HG02973 (cell line): Measurements from ENCODE around the gene HOXB5.

Source experiments
- ATAC-seq: cut with Tn5 transposase; IDR thresholded peaks from one replicate; pipeline ENCODE4 v1.9.1; 2021; ENCODE audit warnings: moderate library complexity; ENCODE audit not compliant: unreplicated experiment

Gene HOXB5

DNA sequence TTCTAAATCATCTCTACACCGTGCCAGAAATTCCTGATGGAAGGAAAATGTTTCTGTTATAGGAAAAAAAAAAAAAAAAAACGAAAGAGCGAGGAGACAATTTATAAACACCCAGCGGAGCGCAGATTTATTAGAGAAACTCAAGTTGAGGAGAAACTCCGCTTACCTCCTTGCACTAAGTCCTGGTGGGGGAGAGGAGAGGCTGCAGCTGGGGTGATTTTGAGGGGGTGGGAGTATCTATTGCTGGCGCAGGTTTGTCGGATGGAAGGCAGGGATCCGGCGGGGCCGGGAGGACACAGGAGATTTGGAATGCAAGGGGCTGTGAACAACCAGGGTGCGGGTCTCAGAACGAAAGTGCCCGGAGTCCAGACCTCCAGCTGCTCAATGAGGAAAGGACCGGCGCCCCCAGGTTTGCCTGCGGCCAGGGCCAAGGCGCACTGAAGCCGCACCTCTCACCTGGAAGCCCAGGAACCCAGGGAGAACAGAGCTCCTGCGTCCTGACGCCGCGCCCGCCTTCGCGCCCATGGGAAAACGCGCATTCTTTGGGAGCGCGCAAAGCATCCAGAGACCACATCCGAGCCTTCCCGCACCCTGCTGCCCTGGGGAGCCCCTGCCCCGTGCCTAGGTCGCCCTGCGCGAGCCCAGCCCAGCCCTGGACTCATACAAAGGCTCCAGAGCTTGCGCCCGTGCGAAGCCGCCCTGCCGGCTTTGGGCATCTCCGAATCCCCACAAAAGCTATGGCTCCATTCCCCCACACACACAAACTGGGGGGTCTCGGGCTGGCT, 24.1 kb upstream of the HOXB5 start:
- no peak for ATAC-seq

DNA sequence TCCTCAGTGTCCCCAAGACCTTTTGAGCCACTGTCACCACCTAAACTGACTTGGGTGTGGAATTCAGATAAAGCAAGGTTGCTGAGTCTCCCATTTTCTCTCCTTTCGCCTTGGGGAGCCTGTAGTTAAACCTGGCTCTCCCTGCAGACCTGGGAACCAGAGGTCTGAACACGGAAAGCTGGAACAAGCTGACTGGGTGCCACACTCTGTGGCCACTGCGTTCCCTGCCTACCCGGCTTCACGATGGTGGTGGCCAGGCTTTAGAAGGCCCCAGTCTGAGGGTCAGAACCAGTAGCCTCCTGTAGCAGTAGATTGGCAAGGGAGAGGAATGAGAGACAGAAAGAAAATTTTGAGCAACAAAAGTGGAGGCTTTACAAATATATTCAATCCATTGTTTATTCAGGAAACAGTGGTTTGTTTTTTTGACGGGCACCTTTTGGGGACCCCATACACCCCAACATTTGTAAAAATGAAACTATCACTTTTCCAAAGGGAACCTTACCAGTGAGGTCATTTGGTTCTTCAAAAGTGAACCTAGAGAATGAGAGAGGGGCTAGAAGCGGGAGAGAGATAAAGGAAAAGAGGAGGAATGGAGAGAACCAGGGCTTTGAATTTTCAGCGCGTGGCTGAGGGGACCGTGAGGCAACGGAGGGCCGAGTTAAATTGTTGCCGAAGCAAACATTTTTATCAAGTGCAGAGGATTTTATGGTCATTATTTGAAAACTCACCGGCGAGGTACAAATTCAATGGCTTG, 23.3 kb upstream of the HOXB5 start:
- no peak for ATAC-seq

DNA sequence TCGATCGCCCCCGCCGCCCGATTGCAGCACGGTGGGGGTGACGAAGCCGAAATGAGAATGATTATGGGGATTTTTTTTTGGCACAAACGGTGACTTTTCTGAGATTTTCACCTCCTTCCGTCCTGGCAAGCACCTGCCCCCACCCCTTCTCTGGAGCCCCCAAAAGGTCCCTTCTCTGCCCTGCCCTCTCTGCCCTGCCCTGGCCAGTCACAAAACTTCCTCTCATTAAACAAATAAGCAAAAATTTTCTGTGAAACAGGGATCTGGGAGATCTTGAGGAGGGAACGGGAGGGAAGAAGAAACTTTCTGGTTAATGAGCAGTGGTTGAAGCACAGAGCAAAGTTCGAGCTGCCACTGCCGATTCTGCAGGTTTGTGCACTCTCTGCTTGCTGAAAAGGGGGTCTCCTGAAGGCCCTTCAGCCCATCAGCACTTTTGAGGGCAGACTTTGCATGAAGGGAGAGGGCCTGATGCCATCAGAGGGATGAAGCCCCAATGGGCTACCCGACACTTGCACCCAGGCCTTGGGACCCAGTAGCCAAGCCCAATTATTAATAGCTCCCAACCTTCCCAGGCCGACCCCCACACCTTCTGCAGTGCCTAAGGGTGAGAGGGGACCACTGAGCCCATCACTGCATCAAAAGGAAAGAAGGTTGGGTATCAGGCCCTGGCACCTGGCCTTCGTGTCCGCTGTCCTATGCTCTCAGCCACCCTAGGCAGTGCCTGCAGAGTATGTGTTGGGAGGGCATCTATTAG, 22.6 kb upstream of the HOXB5 start:
- ATAC-seq = no peak

DNA sequence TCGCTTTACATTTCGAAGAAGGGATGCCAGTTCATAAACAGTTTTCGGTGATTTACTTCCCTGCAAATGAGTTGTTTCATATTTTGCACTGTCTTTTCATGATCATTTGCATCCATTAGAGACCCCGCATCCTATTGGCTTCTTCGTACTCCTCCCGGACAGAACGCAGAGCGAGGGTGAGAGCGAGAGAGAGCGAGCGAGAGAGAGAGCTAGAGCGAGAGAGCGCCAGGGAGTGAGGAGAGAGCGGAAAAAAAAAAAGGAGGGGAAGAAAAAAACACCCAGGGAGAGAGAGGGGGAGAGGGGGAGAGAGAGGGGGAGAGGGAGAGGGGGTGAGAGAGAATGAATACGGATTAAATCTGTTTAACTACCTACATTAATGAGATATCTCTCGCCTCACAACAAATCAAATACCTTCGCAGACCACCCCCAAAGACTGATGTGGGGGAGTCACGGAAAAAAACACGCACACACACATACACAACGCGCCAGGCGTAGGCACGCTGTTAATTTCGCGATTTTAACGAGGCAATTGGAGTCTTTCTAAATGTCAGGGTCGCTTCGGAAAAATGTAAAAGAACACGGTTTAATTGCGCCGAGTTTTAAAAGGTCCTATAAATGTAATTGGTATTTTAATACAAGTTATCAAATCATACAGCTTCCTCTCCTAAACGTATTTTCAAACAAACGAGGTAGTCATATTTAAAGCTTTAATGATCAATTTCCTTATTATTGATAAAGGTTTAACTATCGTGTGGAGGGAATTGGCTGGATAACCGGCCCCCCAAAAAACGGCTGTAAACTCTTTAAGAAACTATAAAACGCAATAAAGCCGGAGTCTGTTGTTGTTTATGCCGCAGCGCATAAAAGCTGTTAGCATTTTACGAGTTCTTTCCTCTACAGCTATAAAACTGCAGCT, 21.7 kb upstream of the HOXB5 start, which contains the start of gene HOXB8:
Gene HOXB8, minus strand, starts transcription at position 246 of the 916 bp plus-strand sequence. CDS start 588 bp downstream, outside the sequence.
- ATAC-seq = no peak

DNA sequence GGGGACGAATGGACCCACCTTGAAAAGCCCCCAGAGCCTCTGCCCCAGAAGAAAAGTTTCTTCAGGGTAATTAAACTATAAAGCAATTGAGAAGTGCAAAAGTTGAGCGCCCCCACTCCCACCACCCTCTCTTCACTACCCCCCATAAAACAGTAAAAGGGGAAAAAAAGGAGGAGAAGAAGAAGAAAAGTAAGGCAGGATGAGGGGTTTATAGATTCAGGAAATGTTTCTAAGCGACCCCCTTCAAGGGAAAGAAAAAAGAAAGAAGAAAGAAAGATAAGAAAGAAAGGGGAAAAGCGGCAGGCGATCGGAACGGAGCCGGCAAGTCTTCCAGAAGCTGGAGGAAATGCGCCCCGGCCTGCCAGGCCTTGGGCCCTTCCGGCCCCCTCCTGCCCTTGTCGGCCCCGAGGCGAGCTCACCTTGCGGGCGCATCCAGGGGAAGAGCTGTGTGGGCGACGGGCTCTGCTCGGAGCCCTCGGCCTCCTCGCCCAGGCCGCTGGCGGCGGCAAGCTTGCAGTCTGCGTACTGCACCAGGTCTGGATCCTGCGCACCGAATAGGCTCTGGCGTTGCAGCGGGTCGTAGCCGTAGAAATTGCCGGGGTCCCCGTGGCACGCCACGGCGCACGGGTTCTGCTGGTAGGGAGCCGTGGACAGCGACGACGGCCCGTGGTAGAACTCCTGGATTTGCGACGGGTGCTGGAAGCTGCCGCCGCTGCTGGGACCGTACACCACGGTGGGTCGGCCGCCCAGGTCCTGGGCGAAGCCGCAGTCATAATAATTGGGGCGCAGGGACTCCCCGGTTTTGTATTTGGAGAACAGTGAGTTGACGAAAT, 20.5 kb upstream of the HOXB5 start:
- no peak for ATAC-seq

DNA sequence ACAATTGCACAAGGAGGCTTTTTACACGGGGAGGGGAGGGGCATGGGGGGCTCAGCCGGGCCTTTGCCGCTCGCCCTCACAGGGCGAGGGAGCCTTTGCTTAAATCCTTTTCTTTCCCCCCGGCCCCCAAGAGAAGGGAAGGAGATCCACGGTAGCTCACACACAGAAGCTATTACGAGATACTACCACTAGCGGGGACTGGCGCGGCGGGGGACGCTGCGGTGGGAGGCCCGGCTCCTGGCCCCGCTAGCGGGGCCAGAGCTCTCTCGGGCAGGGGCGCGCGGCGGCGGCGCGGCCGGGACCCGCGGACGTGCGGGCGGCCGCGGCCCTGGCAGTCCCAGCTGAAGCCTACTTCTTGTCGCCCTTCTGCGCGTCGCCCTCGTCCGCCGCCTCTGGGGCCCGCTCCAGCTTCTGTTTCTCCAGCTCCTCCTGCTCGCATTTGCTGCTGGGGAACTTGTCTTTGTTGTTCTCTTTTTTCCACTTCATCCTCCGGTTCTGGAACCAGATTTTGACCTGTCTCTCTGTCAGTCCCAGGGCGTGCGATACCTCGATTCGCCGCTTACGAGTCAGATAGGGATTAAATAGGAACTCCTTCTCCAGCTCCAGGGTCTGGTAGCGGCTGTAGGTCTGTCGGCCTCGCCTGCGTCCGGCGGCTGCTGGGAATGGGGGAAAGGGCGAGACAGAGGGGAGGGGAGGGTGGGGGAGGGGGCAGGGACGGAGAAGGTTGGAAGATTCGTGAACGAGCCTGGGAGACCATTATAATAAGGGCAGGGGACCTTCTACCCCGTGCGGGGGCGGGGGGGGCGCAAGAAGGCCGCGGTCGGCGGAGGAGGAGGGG, 19.5 kb upstream of the HOXB5 start:
- no peak for ATAC-seq

DNA sequence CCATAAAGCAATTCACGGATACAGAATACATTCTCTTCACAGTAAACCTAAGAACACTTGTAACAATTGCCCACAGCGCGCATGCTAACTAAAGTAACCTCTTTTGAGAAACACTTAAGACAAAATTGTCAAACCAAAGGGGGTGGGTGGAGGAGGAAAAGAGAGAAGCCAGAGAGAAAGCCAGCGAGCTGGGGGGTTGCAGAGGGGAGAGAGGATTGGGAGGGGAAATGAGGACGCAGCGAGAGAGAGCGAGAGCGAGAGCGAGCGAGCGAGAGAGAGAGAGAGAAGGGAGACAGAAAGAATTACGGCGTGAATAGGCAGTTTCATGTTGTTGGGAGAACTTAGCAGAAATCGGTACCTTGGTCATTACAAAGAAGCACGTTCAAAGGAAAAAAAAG, 18.9 kb upstream of the HOXB5 start:
- ATAC-seq = no peak

DNA sequence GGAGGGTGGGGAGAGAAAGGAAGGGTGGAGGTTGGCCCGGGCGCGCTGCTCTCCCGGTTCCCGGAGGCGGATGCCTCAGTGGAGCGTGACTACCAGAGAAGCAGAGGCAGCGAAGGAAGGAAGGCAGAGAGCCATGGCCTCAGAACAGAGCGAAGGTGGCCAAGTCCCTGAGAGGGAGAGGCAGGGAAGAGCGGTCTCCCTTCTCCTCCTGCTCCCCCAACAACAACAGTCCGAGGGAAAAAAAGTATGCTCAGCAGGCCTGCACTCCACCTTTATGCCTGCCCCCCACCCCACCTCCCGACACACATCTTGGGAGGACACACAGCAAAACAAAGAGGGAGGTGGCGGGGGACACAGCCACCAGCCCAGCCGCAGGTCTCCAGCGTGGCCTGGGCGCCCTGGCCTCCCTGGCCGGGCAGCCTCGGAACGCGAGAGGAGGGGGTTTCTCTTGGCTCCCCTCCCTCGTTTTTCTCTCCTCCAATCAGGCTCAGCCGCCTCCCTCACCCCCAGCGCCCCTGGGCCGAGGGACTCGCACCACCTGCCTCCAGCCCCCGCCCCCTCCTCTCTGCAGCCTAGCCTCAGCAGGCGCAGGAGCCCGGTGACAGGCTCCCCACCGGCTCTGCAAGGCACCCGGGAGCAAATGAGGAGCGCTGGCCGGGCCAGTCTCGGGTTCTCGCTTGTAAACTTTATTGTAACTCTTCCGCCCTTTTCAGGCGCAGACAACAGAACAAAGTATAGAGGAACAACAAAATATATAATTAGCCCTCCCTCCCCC, 18.3 kb upstream of the HOXB5 start:
- no peak for ATAC-seq

DNA sequence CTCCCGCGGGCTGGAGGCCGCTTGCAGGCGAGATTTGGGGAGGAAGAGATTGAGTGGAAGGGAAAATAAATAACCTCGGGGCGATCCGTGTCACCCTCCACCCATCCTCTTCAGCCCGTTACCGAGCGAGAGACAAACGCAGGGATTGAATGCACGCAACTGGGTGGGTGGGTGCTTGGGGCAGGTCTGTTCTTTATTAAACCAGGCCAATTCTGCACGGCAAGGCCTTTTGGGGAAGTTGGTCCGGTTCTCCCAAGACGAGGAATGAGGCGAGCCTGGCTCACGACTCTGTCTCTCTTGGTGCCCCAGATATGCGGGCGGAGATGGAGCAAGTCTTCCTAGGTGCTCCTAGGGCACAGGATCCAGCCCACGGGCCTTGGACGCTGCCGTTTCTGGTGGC, 17.6 kb upstream of the HOXB5 start:
- no peak for ATAC-seq

DNA sequence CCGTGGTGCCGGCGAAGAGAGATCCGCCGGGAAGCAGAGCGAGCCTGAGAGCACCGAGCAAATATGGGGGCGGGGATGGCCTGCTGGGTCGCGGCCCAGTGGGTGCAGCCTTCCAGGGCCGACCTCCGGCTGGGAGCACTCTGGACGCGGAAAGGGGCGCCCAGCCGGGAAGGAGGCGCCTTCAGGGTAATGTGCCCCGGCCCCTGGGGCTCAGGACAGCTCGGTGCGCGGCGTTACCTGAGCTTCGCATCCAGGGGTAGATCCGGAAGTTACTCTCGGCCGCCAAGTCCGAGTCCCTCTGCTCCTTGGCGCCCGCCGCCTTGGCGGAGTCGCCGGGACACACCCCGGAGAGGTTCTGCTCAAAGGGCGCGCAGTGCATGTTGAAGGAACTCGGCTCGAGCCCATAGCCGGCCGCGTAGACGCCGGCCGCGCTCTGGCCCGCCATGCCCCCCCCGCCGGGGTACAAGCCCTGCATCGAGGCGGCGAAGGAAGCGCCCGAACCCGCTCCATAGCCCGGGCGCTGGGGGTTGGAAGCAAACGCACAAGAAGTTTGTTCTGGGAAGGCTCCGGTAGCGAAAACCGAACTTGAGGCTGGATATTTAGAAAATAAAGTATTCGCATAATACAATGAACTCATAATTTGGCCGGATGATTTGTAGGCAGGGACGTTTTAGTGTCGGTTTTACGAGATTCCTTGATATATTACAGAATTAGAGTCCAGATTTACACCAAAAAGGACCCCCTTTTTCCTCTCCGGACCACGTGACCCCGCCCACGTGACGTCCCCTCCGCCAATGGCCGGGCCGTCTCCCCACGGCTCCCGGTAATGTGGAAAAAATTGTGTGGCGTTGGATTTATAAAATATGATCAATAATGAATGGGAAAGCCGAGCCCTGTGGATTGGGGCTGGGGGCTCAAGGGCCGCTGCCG, 17.0 kb upstream of the HOXB5 start, which contains the start of gene HOXB7:
Gene HOXB7, minus strand, starts transcription at position 736 of the 930 bp plus-strand sequence. Its CDS starts 99 bp downstream, at position 637.
- no peak for ATAC-seq

DNA sequence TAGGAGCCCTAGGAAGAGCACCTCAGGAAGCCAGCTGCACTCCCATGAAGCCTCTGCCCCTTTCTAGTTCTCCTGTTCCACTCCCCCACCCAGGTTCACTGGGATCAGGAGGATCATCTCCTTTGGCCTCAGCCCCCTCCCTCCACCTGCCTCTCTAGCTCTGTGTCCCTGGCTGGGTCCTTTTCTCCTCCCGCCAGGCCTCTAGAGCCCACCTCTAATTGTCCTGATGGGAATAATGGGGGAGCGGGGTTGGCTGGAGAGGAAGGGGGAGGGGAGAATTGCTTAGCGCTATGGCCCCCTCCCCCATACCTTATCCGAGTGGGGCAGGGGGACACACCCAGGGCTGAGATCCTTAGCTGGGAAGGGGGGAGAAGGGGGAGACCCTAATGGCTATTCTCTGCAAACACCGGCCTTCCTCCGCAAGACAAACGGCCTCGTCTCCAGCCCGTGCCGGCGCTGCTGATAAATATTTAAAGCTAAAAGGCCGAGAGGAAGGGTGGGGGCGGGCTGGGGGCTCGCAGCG, 16.2 kb upstream of the HOXB5 start:
- ATAC-seq = no peak

DNA sequence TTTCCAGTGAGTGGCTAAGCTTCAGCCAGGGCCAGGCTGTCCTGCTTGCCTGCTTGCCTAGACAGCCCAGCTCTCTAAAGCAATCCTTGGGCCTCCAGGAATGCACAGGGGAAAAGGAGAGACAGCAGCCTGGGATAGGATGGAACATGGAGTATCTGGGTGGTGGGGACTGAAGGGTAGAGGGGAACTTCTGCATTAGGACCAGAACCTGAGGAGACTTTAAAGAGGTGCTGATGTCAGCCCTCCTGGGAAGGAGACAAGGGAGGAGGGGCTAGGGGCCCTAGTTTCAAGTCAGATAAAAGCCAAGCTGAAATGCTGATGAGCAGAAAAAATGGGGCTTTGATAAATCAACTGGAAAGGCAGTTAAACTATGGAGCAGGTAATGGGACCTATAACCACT, 15.5 kb upstream of the HOXB5 start:
- ATAC-seq = no peak

DNA sequence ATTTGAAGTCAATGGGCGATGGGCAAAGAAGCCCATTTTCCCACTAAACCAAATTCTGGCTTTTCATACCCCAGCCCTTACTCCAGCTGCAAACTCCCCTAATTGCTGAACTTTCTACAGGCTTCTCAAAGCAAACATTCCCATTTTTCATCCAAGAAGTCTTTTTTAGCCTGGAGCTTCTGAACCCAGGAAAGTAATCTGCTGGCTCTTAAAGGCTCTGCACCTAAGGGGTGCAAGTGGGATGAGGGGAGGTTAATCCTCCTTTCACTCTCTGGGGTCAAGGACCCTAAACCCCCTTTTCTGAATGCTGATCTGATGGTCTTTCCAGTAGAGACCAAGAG, 14.9 kb upstream of the HOXB5 start:
- no peak for ATAC-seq

DNA sequence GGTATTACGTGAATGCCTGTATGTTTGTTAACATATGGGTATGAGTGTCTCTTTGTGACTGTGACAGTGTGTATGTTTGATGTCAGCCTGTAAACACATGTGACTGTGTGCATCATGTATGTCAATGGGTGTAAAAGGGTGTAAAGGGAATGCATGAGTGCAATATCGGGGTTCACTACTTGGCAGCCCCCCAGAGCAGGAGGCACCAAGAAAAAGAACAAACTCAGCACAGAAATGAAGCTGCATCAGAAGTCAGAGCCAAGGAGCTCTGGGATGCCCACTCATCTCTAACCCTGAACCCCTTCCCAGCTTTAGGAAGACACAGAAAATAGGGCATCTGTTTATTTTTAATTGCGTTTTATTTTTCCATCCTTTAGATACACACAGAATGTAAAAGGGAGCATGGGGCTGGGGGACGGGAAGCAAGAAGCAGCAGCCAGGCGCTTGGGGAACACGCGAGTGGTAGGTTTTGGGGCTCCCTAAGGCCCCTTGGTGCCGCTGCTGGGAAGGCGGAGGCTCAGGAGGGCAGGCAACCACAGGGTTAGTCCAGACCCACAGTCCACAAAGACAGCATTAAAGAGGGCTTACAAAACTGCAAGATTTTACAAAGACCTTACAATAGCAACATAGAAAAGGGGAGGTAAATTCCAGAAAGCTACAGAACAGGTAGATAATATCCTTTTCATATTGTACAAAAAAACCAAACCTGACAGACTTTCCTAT, 13.5 kb upstream of the HOXB5 start:
- no peak for ATAC-seq

DNA sequence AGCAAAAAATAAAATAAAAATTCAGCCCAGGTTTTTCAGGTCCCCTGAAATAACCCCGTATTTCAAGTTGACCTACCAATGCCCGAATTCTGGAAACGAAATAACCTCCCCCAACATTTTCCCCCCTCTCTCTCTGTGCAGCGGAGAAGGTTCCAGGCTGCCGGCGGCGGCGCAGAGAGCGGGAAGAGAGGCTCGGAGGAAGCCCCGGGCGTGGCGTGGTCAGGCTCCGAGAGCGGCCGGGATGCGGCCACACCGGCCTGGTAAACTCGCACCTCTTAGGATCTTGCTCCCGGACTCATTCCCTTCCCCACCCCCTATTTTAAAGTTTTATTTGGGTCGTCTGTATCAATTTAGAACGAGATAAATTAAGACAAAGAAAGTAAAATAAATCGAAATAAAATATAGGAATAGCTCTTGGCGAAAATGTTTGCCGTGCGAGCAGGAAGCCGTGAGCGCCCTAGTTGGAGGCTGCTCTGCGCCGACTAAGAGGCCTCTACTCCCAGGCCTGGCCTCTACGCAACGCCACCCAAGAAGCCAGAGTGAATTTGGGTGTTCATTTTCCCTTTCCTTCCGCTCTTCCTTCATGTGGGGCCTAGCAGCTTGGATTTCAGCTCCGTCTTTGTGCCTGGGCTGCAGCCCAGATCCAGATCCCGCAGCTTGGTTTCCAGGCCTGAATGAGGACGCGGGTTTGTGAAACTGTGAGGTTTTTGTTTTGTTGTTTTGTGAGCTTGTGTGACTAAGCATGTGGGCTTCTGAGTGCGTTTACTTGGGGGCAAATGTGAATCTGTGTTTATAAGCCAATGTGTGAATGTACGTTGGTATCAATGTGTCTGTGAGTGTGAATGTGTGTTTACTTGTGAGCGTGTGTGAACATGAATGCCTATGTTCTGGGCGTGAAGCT, 12.7 kb upstream of the HOXB5 start:
- ATAC-seq = no peak
